K562 (cell line): ENCODE results near the gene GADL1. TPM values are rescaled to one million over a fixed set of nuclear protein-coding genes. Genes with fewer than 3 reads are reported as not detected.

Experiments
- ATAC-seq: fragments of 200-7000 bp; cut with Tn5 transposase; 3 replicates; pipeline ENCODE4 v1.9.1; 2020; ENCODE audit warnings: moderate library complexity
- BruUV-seq: library from RNA; stranded (reverse); fragments of 400-500 nt; replicated peaks from 2 replicates; lab custom pipeline; 2021; lab: Mats Ljungman, UMichigan
- CTCF ChIA-PET: fragments of 300-600 bp; formaldehyde crosslinking; extraction: SDS; loops from one replicate; lab custom pipeline; 2021; ENCODE audit warnings: low intra/inter-chr PET ratio; lab: Yijun Ruan, JAX
- POLR2A ChIA-PET: fragments of 300-600, 350-650 bp; sonication (Branson Sonifier 250); formaldehyde crosslinking; extraction: SDS; loops from one replicate; lab custom pipeline; 2021; ENCODE audit warnings: antibody characterized with exemption, inconsistent platforms; lab: Yijun Ruan, JAX
- DNase-seq, 4 experiments: peaks; one replicate each; pipeline versions ENCODE4 v3.0.0 to v3.0.0-alpha.2; 2011 to 2018; ENCODE audit warnings: low spot score in 3 of 4, mixed read lengths in 3 of 4; ENCODE audit errors: extremely low read depth in 1 of 4
- FAIRE-seq: peaks from 2 replicates; lab custom pipeline; 2011; peaks lifted over from hg19 to GRCh38; lab: Jason Lieb, UNC
- H2AFZ ChIP-seq: 2 replicates; pipeline ENCODE4 v1.6.0; 2011; ENCODE audit warnings: low read depth, low read length, control low read depth, inconsistent platforms
- H3K27ac ChIP-seq: fragments of 200-600 bp; 3 replicates; pipeline ENCODE4 v1.8.0; 2011; ENCODE audit warnings: low read depth, mild to moderate bottlenecking, control low read depth, inconsistent platforms, low read length, moderate library complexity, mixed read lengths; ENCODE audit errors: extremely low read depth
- H3K27me3 ChIP-seq, 2 experiments: fragments of 300-600 bp in 1 of 2; 2 replicates in 1 of 2; 3 replicates in 1 of 2; pipeline versions ENCODE4 v1.6.0 to v1.8.0; 2011; ENCODE audit warnings: inconsistent platforms in 2 of 2, low read length in 2 of 2, mild to moderate bottlenecking in 1 of 2, mixed read lengths in 1 of 2, moderate library complexity in 1 of 2; ENCODE audit not compliant: control insufficient read depth in 2 of 2, insufficient read depth in 2 of 2
- H3K36me3 ChIP-seq: fragments of 300-600 bp; 3 replicates; pipeline ENCODE4 v1.8.0; 2011; ENCODE audit warnings: mild to moderate bottlenecking, low read length, inconsistent platforms; ENCODE audit not compliant: control insufficient read depth, insufficient read depth
- H3K4me1 ChIP-seq, 2 experiments: fragments of 200-600 bp in 1 of 2; replicated peaks in 1 of 2; 2 replicates in 1 of 2; 3 replicates in 1 of 2; pipeline versions ENCODE4 v1.5.1 to v1.8.0; 2011; ENCODE audit warnings: inconsistent platforms in 2 of 2, low read length in 2 of 2, mild to moderate bottlenecking in 1 of 2, mixed read lengths in 1 of 2, moderate library complexity in 1 of 2; ENCODE audit not compliant: control insufficient read depth in 2 of 2, insufficient read depth in 2 of 2
- H3K4me2 ChIP-seq: 2 replicates; pipeline ENCODE4 v1.6.1; 2011; ENCODE audit warnings: low read length, control low read depth, inconsistent platforms, mixed read lengths; ENCODE audit not compliant: insufficient read depth
- H3K4me3 ChIP-seq: fragments of 200-600 bp; sonication (generic), shearing (Covaris generic); 2 replicates; pipeline ENCODE4 v1.5.1; 2016; ENCODE audit warnings: control low read depth, inconsistent platforms
- H3K79me2 ChIP-seq: fragments of 200-600 bp; 3 replicates; pipeline ENCODE4 v1.8.0; 2011; ENCODE audit warnings: low read length, inconsistent platforms; ENCODE audit not compliant: control insufficient read depth, insufficient read depth
- H3K9ac ChIP-seq, 2 experiments: 2 replicates each; pipeline versions ENCODE4 v1.6.0 to v1.6.1; 2011; ENCODE audit warnings: low read depth in 2 of 2, low read length in 2 of 2, control low read depth in 1 of 2, inconsistent platforms in 1 of 2, mild to moderate bottlenecking in 1 of 2, mixed read lengths in 1 of 2; ENCODE audit not compliant: insufficient read depth in 1 of 2
- H3K9me1 ChIP-seq: one replicate; pipeline ENCODE4 v1.6.0; 2011; ENCODE audit warnings: inconsistent platforms, mild to moderate bottlenecking, low read length, moderate library complexity; ENCODE audit not compliant: control insufficient read depth, insufficient read depth
- H3K9me3 ChIP-seq: replicated peaks from 2 replicates; pipeline ENCODE4 v1.5.1; 2011; ENCODE audit warnings: low read depth, low read length, inconsistent platforms; ENCODE audit not compliant: control insufficient read depth, insufficient read depth
- H4K20me1 ChIP-seq: replicated peaks from 2 replicates; pipeline ENCODE4 v1.6.1; 2011; ENCODE audit warnings: low read length, inconsistent platforms, mixed read lengths; ENCODE audit not compliant: control insufficient read depth, insufficient read depth
- BMI1 ChIP-seq: fragments of 150-350 bp; IDR thresholded peaks from 2 replicates; pipeline ENCODE4 v1.6.1; 2014; ENCODE audit warnings: low read length
- MTA3 ChIP-seq: fragments of 450-650 bp; formaldehyde crosslinking; IDR thresholded peaks from 2 replicates; pipeline ENCODE4 v1.6.1; 2017; ENCODE audit warnings: mild to moderate bottlenecking, borderline replicate concordance
- WGBS: fragments of 100-300 bp; shearing (Covaris generic); methylation state at CpG from one replicate; pipeline ENCODE4 v1.1.6; 2016; ENCODE audit warnings: low coverage, mixed read lengths; ENCODE audit not compliant: insufficient coverage; ENCODE audit errors: missing lambda C conversion rate; 5-methylcytosine and 5-hydroxymethylcytosine counted together
- in situ Hi-C: fragments of 300-500 bp; cut with MboI; formaldehyde crosslinking; loops from 4 replicates; pipeline ENCODE4 v1.15.0; 2018; ENCODE audit warnings: inconsistent platforms, mixed read lengths
- intact Hi-C: fragments of 100-400 bp; cut with micrococcal nuclease; formaldehyde crosslinking; loops from 2 replicates; pipeline ENCODE4 v1.14.2; 2022
- polyA plus RNA-seq, 8 experiments: library from polyadenylated mRNA; depleted of rRNA in 4 of 8; stranded (reverse) in 5 of 8; unstranded in 3 of 8; fragments of >200 nt; fragmentation: Nextera tagmentation in 2 of 8; fragmentation: Illumina TruSeq in 1 of 8; extraction: Ambion mirVana in 2 of 8; extraction: Trizol in 1 of 8; gene quantifications; 2 replicates each; pipeline versions ENCODE4 v1.2.1 to v1.2.3, GENCODE V29; 2011 to 2014; ENCODE audit warnings: inconsistent platforms in 1 of 8, missing spikeins in 1 of 8
- total RNA-seq, 7 experiments: library from RNA; depleted of rRNA in 6 of 7; stranded (reverse); fragments of >200 nt in 6 of 7; fragmentation: Illumina TruSeq in 2 of 7; extraction: Trizol in 2 of 7; gene quantifications; 2 replicates each; pipeline versions ENCODE4 v1.2.1 to v1.2.3, GENCODE V29; 2011 to 2021; ENCODE audit warnings: low replicate concordance in 1 of 7
- TF ChIP-seq, protein P1 (sequence below): fragments of 250-450 bp; sonication (Bioruptor Pico); IDR thresholded peaks from 2 replicates; pipeline ENCODE4 v1.5.0; 2020; ENCODE audit warnings: mild to moderate bottlenecking
- TF ChIP-seq, protein P2 (sequence below): fragments of 450-650 bp; formaldehyde crosslinking; IDR thresholded peaks from 2 replicates; pipeline ENCODE4 v1.4.0; 2022; ENCODE audit warnings: missing genetic modification characterization

The GADL1 gene
- total and polyA plus RNA-seq, 9 of the 15 experiments (the other 6 are each of a cell fraction or from before 2014, with no cell fraction given) = 0.07 TPM; not detected in 8

DNA sequence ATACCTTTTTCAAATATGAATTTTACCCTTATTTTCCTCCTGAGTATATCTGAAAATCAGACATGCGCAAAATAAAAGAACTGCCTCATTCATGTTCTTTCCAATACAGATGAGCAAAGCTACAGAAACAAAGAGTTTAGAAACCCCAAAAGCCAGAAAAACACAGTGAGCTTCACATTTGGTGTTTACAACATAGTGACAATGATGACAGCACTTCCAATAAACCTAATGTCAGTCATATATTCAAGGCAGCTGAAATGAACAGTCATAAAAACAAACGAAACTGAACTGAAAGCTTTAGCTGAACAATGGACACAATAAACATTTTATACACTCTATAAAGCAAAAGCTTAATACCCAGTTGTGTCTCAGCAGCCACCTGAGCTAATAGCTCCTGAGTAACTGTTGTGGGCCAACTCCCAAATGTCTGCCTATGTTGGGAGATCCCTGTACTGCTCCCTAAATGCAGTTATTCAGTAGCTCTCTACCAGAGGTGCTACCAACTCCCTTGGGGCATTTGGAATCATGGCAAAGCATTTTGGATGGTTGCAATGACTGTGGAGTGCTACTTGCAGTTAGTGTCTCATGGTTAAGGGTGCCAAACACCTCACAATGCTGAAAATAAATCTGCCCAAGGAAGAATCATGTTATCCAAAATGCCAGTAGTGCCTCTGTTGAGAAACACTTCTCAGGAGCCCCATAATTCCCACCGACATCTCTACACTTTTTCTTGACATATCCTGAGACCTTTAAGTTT lies 156.5 kb downstream of the GADL1 start:
- CTCF ChIA-PET = no interaction called here
- no TSS peak for BruUV-seq
- H3K9me1 ChIP-seq = no peaks in the 10 kb centered on the region
- no peaks in the 10 kb centered on the region for H3K4me1 ChIP-seq
- no peak overlapping the region for H3K4me2 ChIP-seq
- DNase-seq (no peak), ATAC-seq (no peak), FAIRE-seq (no peak)
- H3K36me3 ChIP-seq = no peaks in the 10 kb centered on the region
- H3K79me2 ChIP-seq = no peaks in the 10 kb centered on the region
- H4K20me1 ChIP-seq = no peaks in the 10 kb centered on the region
- intact Hi-C loops (no loop called here), in situ Hi-C loops (no loop called here)
- 2% methylated on average over 3 of the region's 3 CpGs for WGBS
- H3K9me3 ChIP-seq = no peaks in the 10 kb centered on the region
- no peak overlapping the region for H3K27ac ChIP-seq
- no peak overlapping the region for H2AFZ ChIP-seq
- no peak overlapping the region for H3K9ac ChIP-seq
- H3K4me3 ChIP-seq = no peak overlapping the region
- no peaks in the 10 kb centered on the region for H3K27me3 ChIP-seq
- POLR2A ChIA-PET = interaction anchor here (1.0 kb wide), 1 partner anchor 31 kb away, joined by 3 read pairs; no protein-coding TSS in a partner anchor
- TF ChIP-seq MTA3 (no peak), BMI1 (no peak)
- TF ChIP-seq, protein P1, sequence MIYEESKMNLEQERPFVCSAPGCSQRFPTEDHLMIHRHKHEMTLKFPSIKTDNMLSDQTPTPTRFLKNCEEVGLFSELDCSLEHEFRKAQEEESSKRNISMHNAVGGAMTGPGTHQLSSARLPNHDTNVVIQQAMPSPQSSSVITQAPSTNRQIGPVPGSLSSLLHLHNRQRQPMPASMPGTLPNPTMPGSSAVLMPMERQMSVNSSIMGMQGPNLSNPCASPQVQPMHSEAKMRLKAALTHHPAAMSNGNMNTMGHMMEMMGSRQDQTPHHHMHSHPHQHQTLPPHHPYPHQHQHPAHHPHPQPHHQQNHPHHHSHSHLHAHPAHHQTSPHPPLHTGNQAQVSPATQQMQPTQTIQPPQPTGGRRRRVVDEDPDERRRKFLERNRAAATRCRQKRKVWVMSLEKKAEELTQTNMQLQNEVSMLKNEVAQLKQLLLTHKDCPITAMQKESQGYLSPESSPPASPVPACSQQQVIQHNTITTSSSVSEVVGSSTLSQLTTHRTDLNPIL = no peak
- TF ChIP-seq, protein P2, sequence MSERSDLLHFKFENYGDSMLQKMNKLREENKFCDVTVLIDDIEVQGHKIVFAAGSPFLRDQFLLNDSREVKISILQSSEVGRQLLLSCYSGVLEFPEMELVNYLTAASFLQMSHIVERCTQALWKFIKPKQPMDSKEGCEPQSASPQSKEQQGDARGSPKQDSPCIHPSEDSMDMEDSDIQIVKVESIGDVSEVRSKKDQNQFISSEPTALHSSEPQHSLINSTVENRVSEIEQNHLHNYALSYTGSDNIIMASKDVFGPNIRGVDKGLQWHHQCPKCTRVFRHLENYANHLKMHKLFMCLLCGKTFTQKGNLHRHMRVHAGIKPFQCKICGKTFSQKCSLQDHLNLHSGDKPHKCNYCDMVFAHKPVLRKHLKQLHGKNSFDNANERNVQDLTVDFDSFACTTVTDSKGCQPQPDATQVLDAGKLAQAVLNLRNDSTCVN (CRISPR knock-in tag) = no peak
- TF ChIP-seq, all 486 proteins: peak for 0
